Liver (tissue), 9 donors: ENCODE measurements around the gene AAMDC. TPM values are rescaled to one million over a fixed set of nuclear protein-coding genes. Genes with fewer than 3 reads are reported as not detected.

Experiments
- DNase-seq: peaks from one replicate; pipeline ENCODE4 v3.0.0-alpha.2; 2017; ENCODE audit warnings: low spot score
- H3K27ac ChIP-seq, 2 donors: one replicate each; pipeline ENCODE4 v1.7.0; 2013; ENCODE audit warnings: inconsistent platforms in 2 of 2, low read length in 2 of 2, control low read depth in 1 of 2, low read depth in 1 of 2, mild to moderate bottlenecking in 1 of 2
- H3K27me3 ChIP-seq, 4 donors: one replicate each; pipeline versions ENCODE4 v1.6.1 to v1.7.0; 2013; ENCODE audit warnings: low read length in 3 of 4, inconsistent platforms in 1 of 4, mild to moderate bottlenecking in 1 of 4, moderate library complexity in 1 of 4; ENCODE audit not compliant: control insufficient read depth in 4 of 4, insufficient read depth in 4 of 4
- H3K36me3 ChIP-seq, 4 donors: one replicate each; pipeline versions ENCODE4 v1.6.1 to v1.7.0; 2013; ENCODE audit warnings: low read length in 3 of 4, mild to moderate bottlenecking in 3 of 4, low read depth in 1 of 4, moderate library complexity in 1 of 4; ENCODE audit not compliant: control insufficient read depth in 4 of 4, insufficient read depth in 3 of 4
- H3K4me1 ChIP-seq, 4 donors: one replicate each; pipeline versions ENCODE4 v1.6.1 to v1.7.0; 2013; ENCODE audit warnings: low read length in 3 of 4, mild to moderate bottlenecking in 3 of 4, moderate library complexity in 1 of 4; ENCODE audit not compliant: control insufficient read depth in 4 of 4, insufficient read depth in 4 of 4
- H3K4me3 ChIP-seq, 3 donors: one replicate each; pipeline versions ENCODE4 v1.6.1 to v1.7.0; 2013; ENCODE audit warnings: low read length in 3 of 3, control low read depth in 1 of 3, low read depth in 1 of 3, mild to moderate bottlenecking in 1 of 3
- H3K9ac ChIP-seq, 2 donors: one replicate each; pipeline ENCODE4 v1.7.0; 2013; ENCODE audit warnings: low read length in 2 of 2, mild to moderate bottlenecking in 2 of 2, moderate library complexity in 2 of 2, control low read depth in 1 of 2, low read depth in 1 of 2
- H3K9me3 ChIP-seq, 4 donors: one replicate each; pipeline versions ENCODE4 v1.6.1 to v1.7.0; 2013; ENCODE audit warnings: low read length in 3 of 4; ENCODE audit not compliant: control insufficient read depth in 4 of 4
- EGR1 ChIP-seq, 2 donors: IDR thresholded peaks; 2 replicates each; pipeline ENCODE4 v1.6.1; 2016 to 2018; ENCODE audit warnings: antibody characterized with exemption in 2 of 2, low read depth in 2 of 2
- FOXA1 ChIP-seq: IDR thresholded peaks from 2 replicates; pipeline ENCODE4 v1.6.1; 2016; ENCODE audit warnings: antibody characterized with exemption
- FOXA2 ChIP-seq: IDR thresholded peaks from 2 replicates; pipeline ENCODE4 v1.6.1; 2016; ENCODE audit warnings: antibody characterized with exemption
- GABPA ChIP-seq, 2 donors: IDR thresholded peaks in 1 of 2; conservative IDR thresholded peaks in 1 of 2; 2 replicates each; pipeline ENCODE4 v1.6.1; 2016; ENCODE audit warnings: antibody characterized with exemption in 2 of 2, mild to moderate bottlenecking in 1 of 2, moderate library complexity in 1 of 2
- HNF4A ChIP-seq, 2 donors: conservative IDR thresholded peaks; 2 replicates each; pipeline ENCODE4 v1.6.1; 2016; ENCODE audit warnings: antibody characterized with exemption in 2 of 2, mild to moderate bottlenecking in 2 of 2
- HNF4G ChIP-seq: IDR thresholded peaks from 2 replicates; pipeline ENCODE4 v1.6.1; 2016; ENCODE audit warnings: antibody characterized with exemption
- JUND ChIP-seq, 2 donors: IDR thresholded peaks; 2 replicates each; pipeline ENCODE4 v1.6.1; 2016; ENCODE audit warnings: antibody characterized with exemption in 2 of 2
- NR2F2 ChIP-seq: IDR thresholded peaks from 2 replicates; pipeline ENCODE4 v1.6.1; 2016; ENCODE audit warnings: antibody characterized with exemption
- RAD21 ChIP-seq, 2 donors: IDR thresholded peaks; 2 replicates each; pipeline ENCODE4 v1.6.1; 2016; ENCODE audit warnings: antibody characterized with exemption in 2 of 2, mild to moderate bottlenecking in 2 of 2
- RXRA ChIP-seq, 2 donors: IDR thresholded peaks; 2 replicates each; pipeline ENCODE4 v1.6.1; 2017 to 2018; ENCODE audit warnings: antibody characterized with exemption in 2 of 2, mild to moderate bottlenecking in 1 of 2
- SP1 ChIP-seq: IDR thresholded peaks from 2 replicates; pipeline ENCODE4 v1.6.1; 2018; ENCODE audit warnings: antibody characterized with exemption, mild to moderate bottlenecking
- TAF1 ChIP-seq: conservative IDR thresholded peaks from 2 replicates; pipeline ENCODE4 v1.6.1; 2016; ENCODE audit warnings: antibody characterized with exemption, mild to moderate bottlenecking
- WGBS: extraction: QIAGEN DNeasy Blood & Tissue Kit; methylation state at CpG from one replicate; pipeline ENCODE4 v1.1.7; 2013; 5-methylcytosine and 5-hydroxymethylcytosine counted together
- polyA plus RNA-seq, 2 donors: library from polyadenylated mRNA; stranded (reverse) in 1 of 2; unstranded in 1 of 2; fragments of 200-250 nt in 1 of 2; fragments of >200 nt in 1 of 2; fragmentation: Nextera tagmentation in 1 of 2; extraction: Ambion mirVana in 1 of 2; gene quantifications; one replicate each; pipeline versions ENCODE4 v1.2.1 to v1.2.3, GENCODE V29; 2013 to 2015
- total RNA-seq, 2 donors: library from RNA; depleted of rRNA; stranded (reverse); fragments of >200 nt; gene quantifications; one replicate each; pipeline ENCODE4 v1.2.3, GENCODE V29; 2014
- TF ChIP-seq, protein P1 (sequence below): IDR thresholded peaks from 2 replicates; pipeline ENCODE4 v1.6.1; 2016; ENCODE audit warnings: antibody characterized with exemption
- TF ChIP-seq, protein P2 (sequence below): IDR thresholded peaks from 2 replicates; pipeline ENCODE4 v1.6.1; 2016; ENCODE audit warnings: antibody characterized with exemption
- TF ChIP-seq, protein P3 (sequence below): fragments of 150-350 bp; IDR thresholded peaks from 2 replicates; pipeline ENCODE4 v1.5.1; 2017; ENCODE audit warnings: improper control_type of control experiment, low read depth, low read length; ENCODE audit not compliant: missing input control
- TF ChIP-seq, protein P4 (sequence below): IDR thresholded peaks from 2 replicates; pipeline ENCODE4 v1.6.1; 2016; ENCODE audit warnings: antibody characterized with exemption, mild to moderate bottlenecking
- TF ChIP-seq, protein P5 (sequence below): IDR thresholded peaks from 2 replicates; pipeline ENCODE4 v1.6.1; 2016; ENCODE audit warnings: antibody characterized with exemption
- donor health status: healthy.
- donor health status: healthy.
- donor health status: healthy.
- donor health status: healthy.
- donor health status: healthy.

AAMDC gene
- total and polyA plus RNA-seq, 4 donors, result 7.4 to 31.1 (median 13.7) TPM

DNA sequence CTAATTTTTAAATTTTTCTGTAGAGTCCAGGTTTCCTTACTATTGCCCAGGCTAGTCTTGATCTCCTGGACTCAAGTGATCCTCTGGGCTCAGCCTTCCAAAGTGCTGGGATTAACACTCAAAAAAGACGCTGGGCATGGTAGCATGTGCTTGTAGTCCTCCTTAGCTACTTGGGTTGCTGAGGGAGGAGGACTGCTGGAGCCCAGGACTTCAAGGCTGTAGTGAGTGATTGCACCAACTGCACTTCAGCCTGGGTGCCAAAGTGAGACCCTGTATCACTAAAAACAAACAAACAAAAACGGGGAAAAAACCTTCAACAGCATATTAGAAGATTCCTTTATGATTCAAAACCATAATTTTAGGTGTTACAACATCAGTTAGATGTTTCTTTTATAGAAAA is 45.0 kb upstream of the AAMDC start:
- TF ChIP-seq JUND (IDR thresholded peaks at IDR 0.05) (no peak), NR2F2 (no peak), SP1 (no peak), FOXA1 (no peak), RAD21 (IDR thresholded peaks at IDR 0.05) (no peak), FOXA2 (no peak)
- TF ChIP-seq, protein P1, sequence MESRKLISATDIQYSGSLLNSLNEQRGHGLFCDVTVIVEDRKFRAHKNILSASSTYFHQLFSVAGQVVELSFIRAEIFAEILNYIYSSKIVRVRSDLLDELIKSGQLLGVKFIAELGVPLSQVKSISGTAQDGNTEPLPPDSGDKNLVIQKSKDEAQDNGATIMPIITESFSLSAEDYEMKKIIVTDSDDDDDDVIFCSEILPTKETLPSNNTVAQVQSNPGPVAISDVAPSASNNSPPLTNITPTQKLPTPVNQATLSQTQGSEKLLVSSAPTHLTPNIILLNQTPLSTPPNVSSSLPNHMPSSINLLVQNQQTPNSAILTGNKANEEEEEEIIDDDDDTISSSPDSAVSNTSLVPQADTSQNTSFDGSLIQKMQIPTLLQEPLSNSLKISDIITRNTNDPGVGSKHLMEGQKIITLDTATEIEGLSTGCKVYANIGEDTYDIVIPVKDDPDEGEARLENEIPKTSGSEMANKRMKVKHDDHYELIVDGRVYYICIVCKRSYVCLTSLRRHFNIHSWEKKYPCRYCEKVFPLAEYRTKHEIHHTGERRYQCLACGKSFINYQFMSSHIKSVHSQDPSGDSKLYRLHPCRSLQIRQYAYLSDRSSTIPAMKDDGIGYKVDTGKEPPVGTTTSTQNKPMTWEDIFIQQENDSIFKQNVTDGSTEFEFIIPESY, result no peak
- Histone ChIP-seq H3K4me3 (no peak overlapping the region), H3K9me3 (no peaks in the 10 kb centered on the region), H3K9ac (no peak overlapping the region), H3K4me1 (no peaks in the 10 kb centered on the region), H3K36me3 (no peaks in the 10 kb centered on the region), H3K27me3 (no peaks in the 10 kb centered on the region), H3K27ac (no peak overlapping the region)
- 61% methylated on average over 2 of the region's 2 CpGs for WGBS
- DNase-seq, result no peak

DNA sequence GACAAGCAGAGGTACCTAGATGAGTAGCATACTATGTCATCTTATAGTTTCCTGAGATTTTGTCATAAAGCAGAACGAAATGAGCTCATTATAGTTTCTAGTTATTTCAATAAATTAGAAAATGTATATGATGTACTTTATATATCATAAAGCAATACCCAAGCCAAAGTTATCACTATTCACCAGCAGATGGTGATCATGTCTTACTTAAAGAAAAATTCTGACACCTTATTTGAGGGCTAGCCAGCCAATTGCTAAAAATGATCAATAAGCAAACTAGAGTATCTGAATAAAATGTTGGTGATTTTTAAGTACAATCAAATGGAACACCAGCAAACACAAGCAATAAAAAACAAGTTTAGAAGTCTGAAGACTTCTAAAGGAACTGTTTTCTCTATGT is 44.5 kb upstream of the AAMDC start:
- Histone ChIP-seq H3K4me3 (no peak overlapping the region), H3K9me3 (no peaks in the 10 kb centered on the region), H3K27ac (no peak overlapping the region), H3K4me1 (no peaks in the 10 kb centered on the region), H3K9ac (no peak overlapping the region), H3K36me3 (no peaks in the 10 kb centered on the region), H3K27me3 (no peaks in the 10 kb centered on the region)
- TF ChIP-seq NR2F2, result no peak
- TF ChIP-seq, protein P2, sequence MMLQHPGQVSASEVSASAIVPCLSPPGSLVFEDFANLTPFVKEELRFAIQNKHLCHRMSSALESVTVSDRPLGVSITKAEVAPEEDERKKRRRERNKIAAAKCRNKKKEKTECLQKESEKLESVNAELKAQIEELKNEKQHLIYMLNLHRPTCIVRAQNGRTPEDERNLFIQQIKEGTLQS, result no peak
- TF ChIP-seq HNF4A (conservative IDR thresholded peaks at IDR 0.05), result no peak
- peak; percentile 67 to 72 for TF ChIP-seq RAD21 (IDR thresholded peaks at IDR 0.05)
- TF ChIP-seq, protein P3, sequence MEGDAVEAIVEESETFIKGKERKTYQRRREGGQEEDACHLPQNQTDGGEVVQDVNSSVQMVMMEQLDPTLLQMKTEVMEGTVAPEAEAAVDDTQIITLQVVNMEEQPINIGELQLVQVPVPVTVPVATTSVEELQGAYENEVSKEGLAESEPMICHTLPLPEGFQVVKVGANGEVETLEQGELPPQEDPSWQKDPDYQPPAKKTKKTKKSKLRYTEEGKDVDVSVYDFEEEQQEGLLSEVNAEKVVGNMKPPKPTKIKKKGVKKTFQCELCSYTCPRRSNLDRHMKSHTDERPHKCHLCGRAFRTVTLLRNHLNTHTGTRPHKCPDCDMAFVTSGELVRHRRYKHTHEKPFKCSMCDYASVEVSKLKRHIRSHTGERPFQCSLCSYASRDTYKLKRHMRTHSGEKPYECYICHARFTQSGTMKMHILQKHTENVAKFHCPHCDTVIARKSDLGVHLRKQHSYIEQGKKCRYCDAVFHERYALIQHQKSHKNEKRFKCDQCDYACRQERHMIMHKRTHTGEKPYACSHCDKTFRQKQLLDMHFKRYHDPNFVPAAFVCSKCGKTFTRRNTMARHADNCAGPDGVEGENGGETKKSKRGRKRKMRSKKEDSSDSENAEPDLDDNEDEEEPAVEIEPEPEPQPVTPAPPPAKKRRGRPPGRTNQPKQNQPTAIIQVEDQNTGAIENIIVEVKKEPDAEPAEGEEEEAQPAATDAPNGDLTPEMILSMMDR, result peak; percentile 32
- no peak for TF ChIP-seq TAF1
- TF ChIP-seq, protein P1, result no peak
- TF ChIP-seq JUND (IDR thresholded peaks at IDR 0.05), result no peak
- no peak for DNase-seq
- 95% methylated on average over 1 of the region's 1 CpG for WGBS

DNA sequence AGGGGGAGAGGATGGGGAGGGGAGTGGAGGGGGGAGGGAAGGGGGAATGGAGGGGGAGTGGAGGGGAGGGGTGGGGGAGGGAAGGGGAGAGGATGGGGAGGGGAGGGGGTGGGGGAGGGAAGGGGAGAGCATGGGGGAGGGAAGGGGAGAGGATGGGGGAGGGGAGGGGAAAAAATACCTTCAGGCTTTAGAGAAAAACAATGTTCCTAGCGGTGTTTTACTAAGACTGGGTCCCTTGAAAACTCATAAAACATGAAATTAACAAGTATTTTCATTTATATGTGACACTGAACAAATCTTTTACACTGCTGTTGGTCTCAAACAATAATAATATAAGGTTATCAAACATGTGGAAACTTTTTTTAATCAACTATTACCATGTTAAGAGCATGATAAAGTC is 42.8 kb upstream of the AAMDC start:
- Histone ChIP-seq H3K9me3 (no peaks in the 10 kb centered on the region), H3K4me1 (no peaks in the 10 kb centered on the region), H3K27me3 (no peaks in the 10 kb centered on the region), H3K27ac (no peak overlapping the region), H3K9ac (no peak overlapping the region), H3K36me3 (no peaks in the 10 kb centered on the region), H3K4me3 (no peak overlapping the region)
- no peak for DNase-seq
- WGBS, result 98% methylated on average over 1 of the region's 1 CpG
- TF ChIP-seq SP1 (no peak), NR2F2 (no peak), RAD21 (IDR thresholded peaks at IDR 0.05) (no peak), TAF1 (no peak), RXRA (IDR thresholded peaks at IDR 0.05) (no peak), GABPA (IDR thresholded peaks at IDR 0.05 in 1 of 2, conservative IDR thresholded peaks at IDR 0.05 in 1 of 2) (no peak), EGR1 (IDR thresholded peaks at IDR 0.05; ENCODE audit: low read depth in 2 of 2) (no peak), HNF4A (conservative IDR thresholded peaks at IDR 0.05) (no peak), FOXA2 (no peak), HNF4G (no peak), JUND (IDR thresholded peaks at IDR 0.05) (no peak)
- TF ChIP-seq, protein P4, sequence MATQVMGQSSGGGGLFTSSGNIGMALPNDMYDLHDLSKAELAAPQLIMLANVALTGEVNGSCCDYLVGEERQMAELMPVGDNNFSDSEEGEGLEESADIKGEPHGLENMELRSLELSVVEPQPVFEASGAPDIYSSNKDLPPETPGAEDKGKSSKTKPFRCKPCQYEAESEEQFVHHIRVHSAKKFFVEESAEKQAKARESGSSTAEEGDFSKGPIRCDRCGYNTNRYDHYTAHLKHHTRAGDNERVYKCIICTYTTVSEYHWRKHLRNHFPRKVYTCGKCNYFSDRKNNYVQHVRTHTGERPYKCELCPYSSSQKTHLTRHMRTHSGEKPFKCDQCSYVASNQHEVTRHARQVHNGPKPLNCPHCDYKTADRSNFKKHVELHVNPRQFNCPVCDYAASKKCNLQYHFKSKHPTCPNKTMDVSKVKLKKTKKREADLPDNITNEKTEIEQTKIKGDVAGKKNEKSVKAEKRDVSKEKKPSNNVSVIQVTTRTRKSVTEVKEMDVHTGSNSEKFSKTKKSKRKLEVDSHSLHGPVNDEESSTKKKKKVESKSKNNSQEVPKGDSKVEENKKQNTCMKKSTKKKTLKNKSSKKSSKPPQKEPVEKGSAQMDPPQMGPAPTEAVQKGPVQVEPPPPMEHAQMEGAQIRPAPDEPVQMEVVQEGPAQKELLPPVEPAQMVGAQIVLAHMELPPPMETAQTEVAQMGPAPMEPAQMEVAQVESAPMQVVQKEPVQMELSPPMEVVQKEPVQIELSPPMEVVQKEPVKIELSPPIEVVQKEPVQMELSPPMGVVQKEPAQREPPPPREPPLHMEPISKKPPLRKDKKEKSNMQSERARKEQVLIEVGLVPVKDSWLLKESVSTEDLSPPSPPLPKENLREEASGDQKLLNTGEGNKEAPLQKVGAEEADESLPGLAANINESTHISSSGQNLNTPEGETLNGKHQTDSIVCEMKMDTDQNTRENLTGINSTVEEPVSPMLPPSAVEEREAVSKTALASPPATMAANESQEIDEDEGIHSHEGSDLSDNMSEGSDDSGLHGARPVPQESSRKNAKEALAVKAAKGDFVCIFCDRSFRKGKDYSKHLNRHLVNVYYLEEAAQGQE, result no peak
- TF ChIP-seq, protein P5, sequence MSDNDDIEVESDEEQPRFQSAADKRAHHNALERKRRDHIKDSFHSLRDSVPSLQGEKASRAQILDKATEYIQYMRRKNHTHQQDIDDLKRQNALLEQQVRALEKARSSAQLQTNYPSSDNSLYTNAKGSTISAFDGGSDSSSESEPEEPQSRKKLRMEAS, result no peak
